Endothelial cell (in vitro differentiated cells): ENCODE data around the gene TMCC1. TPM values are rescaled to one million over a fixed set of nuclear protein-coding genes. Genes with fewer than 3 reads are reported as not detected.

Experiments used
- DNase-seq: peaks from one replicate; pipeline ENCODE4 v3.0.0; 2021; ENCODE audit warnings: low spot score
- H3K27ac Mint-ChIP-seq: one replicate; pipeline ENCODE4 v1.8.0; 2021; ENCODE audit warnings: mixed read lengths, inconsistent platforms; ENCODE audit not compliant: unreplicated experiment
- H3K27me3 Mint-ChIP-seq: one replicate; pipeline ENCODE4 v1.8.0; 2021; ENCODE audit warnings: mild to moderate bottlenecking, moderate library complexity, mixed read lengths, inconsistent platforms; ENCODE audit not compliant: unreplicated experiment
- H3K36me3 Mint-ChIP-seq: one replicate; pipeline ENCODE4 v1.8.0; 2021; ENCODE audit warnings: mild to moderate bottlenecking, low read depth, mixed read lengths, inconsistent platforms; ENCODE audit not compliant: unreplicated experiment
- H3K4me1 Mint-ChIP-seq: one replicate; pipeline ENCODE4 v1.8.0; 2021; ENCODE audit warnings: mild to moderate bottlenecking, mixed read lengths, inconsistent platforms; ENCODE audit not compliant: unreplicated experiment
- H3K4me3 Mint-ChIP-seq: one replicate; pipeline ENCODE4 v1.8.0; 2021; ENCODE audit warnings: mild to moderate bottlenecking, mixed read lengths, inconsistent platforms; ENCODE audit not compliant: unreplicated experiment
- H3K9me3 Mint-ChIP-seq: one replicate; pipeline ENCODE4 v1.8.0; 2021; ENCODE audit warnings: mixed read lengths, inconsistent platforms; ENCODE audit not compliant: unreplicated experiment
- total RNA-seq: library from RNA; stranded (reverse); fragmentation: NEBNext Ultra II Directional; extraction: Animal tissue kit (Norgen Biotek cat#: 25700); gene quantifications from one replicate; pipeline ENCODE4 v1.2.1, GENCODE V29; 2021; ENCODE audit not compliant: unreplicated experiment
- TF ChIP-seq, protein P1 (sequence below): fragments of 200-600 bp; sonication (generic); IDR thresholded peaks from one replicate; pipeline ENCODE4 v1.5.0; 2021; ENCODE audit warnings: antibody characterized with exemption; ENCODE audit not compliant: unreplicated experiment

The TMCC1 gene
- total RNA-seq, 1 donor from 2014 or later: 50.9 TPM

DNA sequence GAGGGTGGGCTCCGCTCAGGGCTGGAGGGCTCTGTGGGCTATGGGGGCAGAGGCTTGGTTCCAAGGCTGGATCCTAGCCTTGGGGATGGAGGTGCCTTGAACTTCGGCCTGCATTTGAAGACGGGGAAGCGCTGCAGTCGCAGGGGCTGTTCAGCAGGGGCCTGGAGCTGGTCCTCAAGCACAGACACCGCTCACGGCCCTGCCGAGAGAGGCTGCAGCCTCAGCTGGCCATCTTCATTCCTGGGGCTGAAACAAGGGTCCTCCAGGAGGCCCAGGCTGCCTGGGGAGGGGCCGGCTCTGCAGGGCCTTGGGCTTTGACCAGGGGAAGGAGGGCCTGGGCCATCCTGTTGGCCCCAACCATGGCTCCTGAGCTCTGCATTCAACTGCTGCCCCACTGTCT, 261.5 kb downstream of the TMCC1 start:
- H3K27ac Mint-ChIP-seq: no peak overlapping the region
- peaks cover 3% of the 10 kb centered on the region for H3K36me3 Mint-ChIP-seq
- no peak for DNase-seq
- no peaks in the 10 kb centered on the region for H3K9me3 Mint-ChIP-seq
- H3K4me1 Mint-ChIP-seq: peaks cover 18% of the 10 kb centered on the region
- no peak overlapping the region for H3K4me3 Mint-ChIP-seq
- TF ChIP-seq, protein P1, sequence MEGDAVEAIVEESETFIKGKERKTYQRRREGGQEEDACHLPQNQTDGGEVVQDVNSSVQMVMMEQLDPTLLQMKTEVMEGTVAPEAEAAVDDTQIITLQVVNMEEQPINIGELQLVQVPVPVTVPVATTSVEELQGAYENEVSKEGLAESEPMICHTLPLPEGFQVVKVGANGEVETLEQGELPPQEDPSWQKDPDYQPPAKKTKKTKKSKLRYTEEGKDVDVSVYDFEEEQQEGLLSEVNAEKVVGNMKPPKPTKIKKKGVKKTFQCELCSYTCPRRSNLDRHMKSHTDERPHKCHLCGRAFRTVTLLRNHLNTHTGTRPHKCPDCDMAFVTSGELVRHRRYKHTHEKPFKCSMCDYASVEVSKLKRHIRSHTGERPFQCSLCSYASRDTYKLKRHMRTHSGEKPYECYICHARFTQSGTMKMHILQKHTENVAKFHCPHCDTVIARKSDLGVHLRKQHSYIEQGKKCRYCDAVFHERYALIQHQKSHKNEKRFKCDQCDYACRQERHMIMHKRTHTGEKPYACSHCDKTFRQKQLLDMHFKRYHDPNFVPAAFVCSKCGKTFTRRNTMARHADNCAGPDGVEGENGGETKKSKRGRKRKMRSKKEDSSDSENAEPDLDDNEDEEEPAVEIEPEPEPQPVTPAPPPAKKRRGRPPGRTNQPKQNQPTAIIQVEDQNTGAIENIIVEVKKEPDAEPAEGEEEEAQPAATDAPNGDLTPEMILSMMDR: no peak
- H3K27me3 Mint-ChIP-seq: peaks cover 10% of the 10 kb centered on the region

DNA sequence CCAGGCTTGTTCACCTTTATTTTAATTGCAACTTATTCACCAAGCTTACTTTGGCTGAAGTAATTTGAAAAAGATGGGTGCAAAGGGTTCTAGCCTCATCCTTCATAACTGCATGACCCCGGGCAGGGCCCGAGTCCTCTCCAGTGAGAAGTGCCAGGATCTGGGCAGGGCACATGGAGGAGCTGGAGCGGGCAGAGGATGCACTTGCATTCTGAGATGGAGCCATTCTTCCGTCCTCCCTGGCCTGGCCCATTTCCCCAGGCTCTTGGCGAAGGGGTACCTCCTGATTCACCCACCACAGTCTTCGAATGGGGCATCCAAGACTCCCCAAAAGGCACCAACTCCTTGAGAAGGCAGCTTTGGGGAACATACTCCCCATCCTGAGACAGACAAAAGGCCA, 264.5 kb downstream of the TMCC1 start:
- no peaks in the 10 kb centered on the region for H3K9me3 Mint-ChIP-seq
- H3K36me3 Mint-ChIP-seq: peaks cover 3% of the 10 kb centered on the region
- peaks cover 21% of the 10 kb centered on the region for H3K27me3 Mint-ChIP-seq
- peaks cover 39% of the 10 kb centered on the region for H3K4me1 Mint-ChIP-seq
- no peak for DNase-seq
- H3K27ac Mint-ChIP-seq: no peak overlapping the region
- TF ChIP-seq, protein P1: no peak
- no peak overlapping the region for H3K4me3 Mint-ChIP-seq

DNA sequence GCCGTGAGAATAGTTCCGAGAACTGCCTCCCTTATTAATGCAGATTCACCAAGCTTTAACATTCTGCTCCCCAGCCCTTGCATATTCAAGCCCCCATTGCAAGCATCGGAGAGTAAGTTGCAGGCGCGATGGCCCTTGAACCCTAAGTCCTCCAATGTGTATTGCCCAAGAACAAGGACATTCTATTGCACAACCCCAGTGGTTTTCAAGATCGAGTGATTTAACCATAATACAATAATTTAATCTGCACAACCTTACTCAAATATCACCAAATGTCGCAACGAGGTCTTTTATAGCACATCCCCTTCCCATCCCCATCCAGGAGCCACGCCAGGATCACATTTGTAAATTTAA, 265.4 kb downstream of the TMCC1 start:
- Mint-ChIP-seq H3K27me3 (peaks cover 21% of the 10 kb centered on the region), H3K27ac (peak overlapping the region; percentile 97), H3K4me1 (peaks cover 38% of the 10 kb centered on the region), H3K4me3 (peak overlapping the region; percentile 91), H3K36me3 (peaks cover 3% of the 10 kb centered on the region), H3K9me3 (no peaks in the 10 kb centered on the region)
- no peak for DNase-seq
- TF ChIP-seq, protein P1: peak; percentile 13

DNA sequence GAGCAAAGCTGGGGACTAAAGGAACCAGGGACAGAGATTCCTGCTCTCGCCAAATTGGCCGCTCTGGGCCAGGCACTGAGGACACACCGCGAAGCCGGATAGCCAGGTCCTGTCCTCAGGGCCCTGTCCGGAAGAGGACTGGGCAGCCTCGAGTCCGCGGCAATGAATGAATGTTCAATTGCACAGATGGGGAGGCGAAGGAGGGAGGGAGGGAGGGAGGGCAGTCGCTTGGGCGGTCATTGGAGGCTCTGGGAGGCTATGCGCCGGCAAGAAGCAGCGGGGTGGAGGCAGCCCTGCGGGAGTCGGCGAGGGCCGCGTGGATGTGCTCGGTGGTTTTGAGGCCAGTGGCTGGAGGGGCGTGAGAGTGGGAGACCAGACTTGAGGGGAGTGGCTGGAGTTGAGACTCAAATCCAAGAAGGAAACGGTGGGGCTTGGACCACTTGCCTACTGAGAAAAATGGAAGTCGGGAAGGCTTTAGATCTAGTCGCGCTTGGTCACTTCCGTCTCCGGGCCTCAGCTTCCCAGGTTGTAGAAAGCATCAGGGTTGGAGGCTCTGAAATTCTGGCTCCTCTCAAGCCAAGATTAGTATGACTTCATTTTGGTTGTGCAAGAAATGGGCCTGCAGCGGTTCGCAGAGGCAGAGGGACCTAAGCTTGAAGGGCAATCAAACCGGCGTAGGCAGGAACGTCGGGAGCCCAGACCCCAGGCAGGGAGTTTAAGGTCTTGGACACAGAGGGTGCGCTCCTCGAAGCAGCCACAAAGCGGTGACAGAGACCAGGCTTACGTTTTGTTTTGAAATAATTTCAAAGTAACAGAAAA, 266.0 kb downstream of the TMCC1 start:
- peaks cover 44% of the 10 kb centered on the region for H3K4me1 Mint-ChIP-seq
- H3K27ac Mint-ChIP-seq: peak overlapping the region; percentile 97
- no peaks in the 10 kb centered on the region for H3K9me3 Mint-ChIP-seq
- peak overlapping the region; percentile 91 for H3K4me3 Mint-ChIP-seq
- peak; percentile 74 for DNase-seq
- TF ChIP-seq, protein P1: peak; percentile 64
- peaks cover 23% of the 10 kb centered on the region for H3K27me3 Mint-ChIP-seq
- peaks cover 3% of the 10 kb centered on the region for H3K36me3 Mint-ChIP-seq

DNA sequence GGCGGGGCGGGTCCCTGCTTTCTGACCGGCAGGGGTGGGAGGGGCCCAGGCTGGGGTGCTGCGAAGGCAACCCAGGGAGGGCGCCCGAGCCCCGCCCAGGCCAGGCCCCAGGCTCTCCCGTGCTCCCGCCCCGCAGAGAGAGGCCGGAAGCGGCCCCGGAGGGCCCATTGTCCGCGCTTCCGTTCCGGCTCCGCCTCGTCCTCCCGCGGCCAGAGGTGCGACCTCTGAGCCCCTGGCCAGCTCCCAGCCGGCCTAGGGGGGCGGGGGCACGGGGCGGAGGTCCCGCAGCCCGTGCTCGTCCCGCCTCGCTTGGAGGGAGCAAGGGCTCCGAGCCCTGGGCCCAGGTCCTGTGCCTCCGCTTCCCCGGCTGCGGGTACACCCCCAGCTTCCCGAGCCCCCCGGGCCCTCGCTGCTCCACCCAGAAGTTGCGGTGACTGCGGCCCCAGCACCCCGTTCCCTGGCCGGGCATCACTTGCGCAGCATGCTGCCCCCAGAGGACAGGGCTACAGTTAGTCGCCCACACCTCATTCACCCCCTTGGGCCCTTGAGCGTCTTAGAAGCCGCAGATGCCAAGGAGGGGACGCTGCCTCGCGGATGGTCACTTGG, 266.7 kb downstream of the TMCC1 start:
- TF ChIP-seq, protein P1: no peak
- H3K4me3 Mint-ChIP-seq: peak overlapping the region; percentile 91
- H3K9me3 Mint-ChIP-seq: no peaks in the 10 kb centered on the region
- H3K36me3 Mint-ChIP-seq: peaks cover 3% of the 10 kb centered on the region
- peak overlapping the region; percentile 97 for H3K27ac Mint-ChIP-seq
- peaks cover 26% of the 10 kb centered on the region for H3K27me3 Mint-ChIP-seq
- peak; percentile 90 for DNase-seq
- peaks cover 50% of the 10 kb centered on the region for H3K4me1 Mint-ChIP-seq
